NCI-H2107 treated with DMSO at 0.1 percent for 48 hours (cell line): ENCODE data around the gene SLC41A2.
"Not testable (repeated sequence)": the region's sequence is repeated elsewhere in the genome, so short reads cannot be mapped to it uniquely, and the experiment has no call there.

Source experiments
- DNase-seq: peaks from one replicate; lab custom pipeline; 2025; ENCODE audit not compliant: unreplicated experiment; lab: John Stamatoyannopoulos, UW

Gene SLC41A2

GRCh38 chr12:104964856-104965205, 6.7 kb upstream of the SLC41A2 start:
- DNase-seq = no peak

- DNase-seq = peak; percentile 53
Observed at GRCh38 chr12:104964167-104964855, 6.2 kb upstream of the SLC41A2 start.

DNA sequence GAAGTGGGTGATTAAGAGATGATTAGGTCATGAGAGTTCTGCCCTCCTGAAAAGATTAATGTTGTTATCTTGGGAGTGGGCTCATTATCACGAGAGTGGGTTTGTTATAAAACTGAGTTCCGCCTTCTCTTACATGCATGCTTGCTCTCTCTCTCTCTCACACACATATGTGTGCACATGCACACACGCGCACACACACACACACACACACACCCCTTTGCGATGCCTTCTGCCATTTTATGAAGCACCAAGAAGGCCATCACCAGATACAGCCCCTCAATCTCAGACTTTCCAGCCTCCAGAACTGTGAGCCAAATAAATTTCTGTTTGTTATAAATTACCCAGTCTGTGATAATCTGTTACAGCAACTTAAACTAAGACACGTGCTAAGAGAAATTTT, 5.7 kb upstream of the SLC41A2 start:
- no peak for DNase-seq

DNA sequence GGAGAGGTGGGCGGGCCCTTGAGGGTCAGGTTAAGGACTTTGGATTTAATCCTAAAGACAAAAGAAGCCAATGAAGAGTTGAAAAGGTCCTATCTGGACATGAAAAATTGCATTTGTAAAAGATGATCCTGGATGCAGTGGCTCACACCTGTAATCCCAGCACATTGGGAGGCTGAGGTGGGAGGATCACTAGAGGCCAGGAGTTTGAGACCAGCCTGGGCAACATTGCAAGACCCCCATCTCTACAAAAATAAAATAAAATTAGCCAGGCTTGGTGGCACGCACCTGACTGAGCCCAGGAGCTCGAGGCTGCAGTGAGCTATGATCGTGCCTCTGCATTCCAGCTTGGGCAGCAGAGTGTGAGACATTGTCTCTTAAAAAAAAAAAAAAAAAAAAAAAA, 2.4 kb upstream of the SLC41A2 start:
- no peak for DNase-seq

DNA sequence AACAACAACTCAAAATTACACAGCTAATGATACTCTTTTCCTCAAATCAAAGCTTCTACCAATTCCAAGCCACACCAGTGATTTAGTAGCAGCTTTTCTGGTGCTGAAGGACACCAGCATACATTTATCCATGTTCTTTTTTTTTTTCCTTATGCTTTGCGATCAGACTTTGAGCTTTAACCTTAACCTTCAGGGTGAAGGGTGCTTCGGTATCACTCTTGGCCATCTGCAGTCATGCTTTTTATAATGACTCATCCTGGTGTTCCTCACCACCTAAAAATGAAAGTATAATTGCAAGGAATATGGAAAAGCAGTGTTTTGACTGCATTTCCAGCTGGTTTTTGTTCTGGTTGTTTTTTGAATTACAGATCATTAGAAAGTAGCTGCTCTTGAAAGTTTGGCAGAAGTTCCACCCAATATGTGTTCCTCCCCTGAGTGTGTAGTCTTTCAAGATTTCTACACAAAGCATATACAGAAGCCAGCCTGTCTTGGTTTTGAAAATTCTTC, 1.3 kb upstream of the SLC41A2 start:
- DNase-seq = no peak

- DNase-seq = peak; percentile 80
Observed at GRCh38 chr12:104958805-104959334, 780 bp upstream of the SLC41A2 start.

- DNase-seq = no peak
Observed at GRCh38 chr12:104957719-104958000, 430 bp downstream of the SLC41A2 start.

DNA sequence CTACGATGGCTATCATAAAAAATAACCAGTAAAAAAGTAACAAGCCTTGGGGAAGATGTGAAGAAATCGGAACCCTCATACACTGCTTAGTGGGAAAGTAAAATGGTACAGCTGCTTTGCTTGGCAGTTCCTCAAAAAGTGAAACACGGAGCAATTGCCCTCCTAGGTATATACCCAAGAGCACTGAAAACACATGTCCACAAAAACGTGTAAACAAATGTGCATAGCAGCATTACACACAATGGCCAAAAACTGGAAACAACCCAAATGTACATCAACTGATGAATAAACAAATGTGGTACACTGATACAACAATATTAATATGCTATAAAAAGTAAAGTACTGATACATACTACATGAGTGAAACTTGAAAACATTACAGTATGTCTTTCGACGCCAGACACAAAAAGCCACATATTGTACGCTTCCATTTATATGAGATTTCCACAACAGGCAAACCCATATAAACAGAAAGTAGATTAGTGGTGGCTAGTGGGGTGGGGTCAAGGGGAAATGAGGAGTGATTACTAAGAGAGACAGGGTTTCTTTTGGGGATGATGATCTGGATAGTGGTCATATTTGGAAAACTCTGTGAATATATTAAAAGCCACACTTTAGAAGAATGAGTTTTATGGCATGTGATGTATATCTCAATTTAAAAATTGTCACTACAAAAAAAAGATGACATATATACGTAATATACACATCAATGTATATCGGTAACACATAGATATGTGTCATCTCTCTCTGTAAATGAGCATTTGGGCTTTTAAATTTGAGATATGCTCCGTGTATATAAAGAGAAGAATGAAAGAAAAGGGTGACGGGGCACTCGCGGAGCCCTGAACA, 996 bp downstream of the SLC41A2 start:
- DNase-seq = peak; percentile 22

DNA sequence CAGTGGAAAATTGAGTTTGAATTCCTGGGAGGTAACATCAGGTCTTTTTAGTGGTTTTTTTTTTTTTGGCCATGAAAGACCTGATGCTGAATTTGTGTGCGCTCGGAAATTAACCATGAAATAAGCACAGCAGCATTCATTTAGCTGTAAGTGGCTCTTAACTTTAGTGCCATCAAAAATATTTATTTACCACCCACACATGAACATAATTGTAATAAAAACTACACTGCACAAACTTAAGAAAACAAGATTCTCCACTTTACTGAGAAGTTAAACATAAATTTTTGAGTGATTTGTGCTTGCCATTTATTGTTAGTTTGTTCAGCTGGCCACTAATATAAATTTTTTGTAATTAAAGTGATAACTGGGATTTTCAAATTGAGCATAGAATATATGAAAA, 2.4 kb downstream of the SLC41A2 start:
- DNase-seq = no peak

- DNase-seq = no peak
Observed at GRCh38 chr12:104953323-104953722, 4.8 kb downstream of the SLC41A2 start.

- DNase-seq = peak; percentile 29
Observed at GRCh38 chr12:104952816-104953215, 5.3 kb downstream of the SLC41A2 start.

GRCh38 chr12:104951759-104952509, 6.2 kb downstream of the SLC41A2 start:
- no peak for DNase-seq

DNA sequence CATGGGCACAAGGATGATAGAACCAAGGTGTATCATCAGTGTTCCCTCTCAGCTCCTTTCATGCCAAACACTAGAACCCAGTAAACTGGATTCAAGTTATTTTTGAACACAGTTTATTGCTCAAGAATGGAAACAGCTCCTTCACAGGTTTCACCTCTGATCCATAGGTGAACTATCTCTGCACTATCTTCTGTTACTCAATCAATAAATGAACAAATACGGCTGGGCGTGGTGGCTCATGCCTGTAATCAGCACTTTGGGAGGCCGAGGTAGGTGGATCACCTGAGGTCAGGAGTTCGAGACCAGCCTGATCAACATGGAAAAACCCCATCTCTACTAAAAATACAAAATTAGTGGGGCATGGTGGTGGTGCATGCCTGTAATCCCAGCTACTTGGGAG, 9.4 kb downstream of the SLC41A2 start:
- not testable (repeated sequence) for DNase-seq

DNA sequence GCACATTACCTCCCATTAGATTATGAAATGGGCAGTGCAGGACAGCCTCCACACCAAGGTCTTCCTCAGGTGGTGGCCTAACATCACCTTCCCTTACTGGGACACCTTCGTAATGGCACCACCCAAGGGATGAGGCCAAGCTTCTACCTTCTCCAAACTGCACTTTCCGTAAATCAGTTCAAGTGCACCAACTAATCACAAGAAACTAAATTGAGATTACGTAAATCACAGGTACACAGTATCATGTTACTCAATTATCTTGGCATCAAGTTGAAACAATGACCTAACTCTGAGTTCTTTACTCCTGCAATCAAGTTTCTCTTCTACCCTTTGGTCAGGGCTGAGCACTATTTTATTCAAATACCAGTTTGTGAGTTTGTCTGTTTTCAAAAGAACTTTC, 13.8 kb downstream of the SLC41A2 start:
- DNase-seq = no peak

- not testable (repeated sequence) for DNase-seq
Observed at GRCh38 chr12:104943401-104943800, 14.7 kb downstream of the SLC41A2 start.

DNA sequence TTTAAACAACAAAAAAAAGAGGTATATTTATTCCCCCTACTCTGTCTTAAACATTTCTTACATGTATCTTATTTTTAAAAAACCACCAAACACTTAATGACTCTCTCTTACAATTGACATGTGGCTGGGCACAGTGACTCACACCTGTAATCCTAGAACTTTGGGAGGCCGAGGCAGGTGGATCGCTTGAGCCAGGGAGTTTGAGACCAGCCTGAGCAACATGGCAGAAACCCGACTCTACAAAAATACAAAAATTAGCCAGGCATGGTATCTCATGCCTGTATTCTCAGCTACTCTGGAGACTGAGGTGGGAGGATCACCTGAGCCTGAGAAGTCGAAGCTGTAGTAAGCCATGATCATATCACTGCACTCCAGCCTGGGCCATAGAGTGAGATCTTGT, 16.0 kb downstream of the SLC41A2 start:
- DNase-seq = peak; percentile 27

DNA sequence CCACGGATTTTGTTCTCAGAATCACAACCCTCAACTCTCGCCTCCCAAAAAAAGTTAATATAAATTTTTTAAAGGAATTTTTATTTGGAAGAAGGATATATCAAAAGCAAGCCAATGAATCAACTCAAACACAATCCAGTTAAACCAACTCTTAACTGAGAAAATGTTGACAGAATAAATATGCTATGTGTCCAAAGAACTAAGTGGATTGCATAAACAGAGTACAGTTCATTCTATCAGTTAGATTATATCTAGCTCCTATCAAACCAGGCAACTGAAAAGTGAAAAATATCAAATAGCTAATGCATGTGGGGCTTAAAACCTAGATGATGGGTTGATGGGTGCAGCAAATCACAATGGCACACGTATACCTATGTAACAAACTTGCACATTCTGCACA, 16.6 kb downstream of the SLC41A2 start:
- no peak for DNase-seq

GRCh38 chr12:104939089-104939488, 19.0 kb downstream of the SLC41A2 start:
- DNase-seq = no peak

DNA sequence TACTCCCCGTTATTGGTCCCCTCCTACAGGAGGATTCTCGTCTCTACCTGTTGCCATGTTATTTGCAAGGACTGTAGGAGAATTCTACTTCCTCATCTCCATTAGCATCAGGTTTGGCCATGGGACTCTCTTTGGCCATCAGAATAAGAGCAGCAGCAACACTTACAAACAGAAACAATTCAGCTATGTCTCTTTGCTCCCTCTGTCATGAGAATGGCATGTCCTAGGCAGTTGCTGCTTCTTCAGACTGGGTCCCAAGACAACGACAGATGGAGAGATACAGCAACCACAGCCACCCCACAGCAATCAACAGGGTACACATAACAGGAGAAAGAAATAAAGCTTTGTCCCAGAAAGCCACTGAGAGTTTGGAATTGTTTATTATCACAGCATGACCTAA, 19.7 kb downstream of the SLC41A2 start:
- DNase-seq = no peak

DNA sequence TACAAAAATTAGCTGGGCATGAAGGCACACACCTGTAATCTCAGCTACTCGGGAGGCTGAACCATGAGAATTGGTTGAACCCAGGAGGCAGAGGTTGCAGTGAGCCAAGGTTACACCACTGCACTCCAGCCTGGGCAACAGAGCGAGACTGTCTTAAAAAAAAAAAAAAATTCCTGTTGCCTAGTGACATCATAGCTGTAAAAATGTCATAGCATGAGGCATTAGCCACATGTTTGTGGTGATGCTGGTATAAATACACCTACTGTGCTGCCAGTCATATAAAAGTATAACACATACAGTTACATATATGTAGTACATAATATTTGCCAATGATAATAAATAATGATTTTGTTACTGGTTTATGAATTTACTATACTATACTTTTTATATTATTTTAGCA, 22.2 kb downstream of the SLC41A2 start:
- DNase-seq = no peak

- DNase-seq = no peak
Observed at GRCh38 chr12:104933778-104934177, 24.3 kb downstream of the SLC41A2 start.

- DNase-seq = no peak
Observed at GRCh38 chr12:104933128-104933527, 25.0 kb downstream of the SLC41A2 start.
